Vagina (tissue), 2 donors: ENCODE results near the gene IKBIP.

Experiments
- CTCF ChIP-seq, 3 experiments: fragments of 450-650 bp in 2 of 3; fragments of 200-600 bp in 1 of 3; sonication (generic) in 1 of 3; IDR thresholded peaks; one replicate each; pipeline ENCODE4 v1.5.1; 2017 to 2019; ENCODE audit warnings: antibody characterized with exemption in 3 of 3, mild to moderate bottlenecking in 2 of 3, moderate library complexity in 2 of 3
- POLR2A ChIP-seq, 2 donors: fragments of 450-650 bp; IDR thresholded peaks; one replicate each; pipeline ENCODE4 v1.6.1; 2017; ENCODE audit warnings: antibody characterized with exemption in 2 of 2, mild to moderate bottlenecking in 2 of 2, moderate library complexity in 2 of 2

DNA sequence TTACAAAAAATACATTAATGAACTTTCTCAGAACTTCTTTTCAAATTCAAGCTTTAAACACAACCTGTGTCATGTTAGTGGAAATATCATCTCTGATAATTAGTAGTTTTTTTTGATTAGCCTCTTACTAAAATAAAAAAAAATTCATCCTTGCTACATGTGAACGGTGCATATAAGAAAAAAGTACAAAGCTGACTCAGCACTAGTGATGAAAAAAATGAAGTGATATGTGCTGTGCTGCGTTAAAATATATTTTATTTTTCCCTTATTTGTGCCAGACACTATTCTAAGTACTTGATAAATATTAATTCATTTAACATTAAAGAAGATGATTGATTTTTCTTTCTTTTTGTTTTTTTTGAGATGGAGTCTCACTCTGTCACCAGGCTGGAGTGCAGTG, 7.5 kb downstream of the IKBIP start:
- TF ChIP-seq POLR2A (IDR thresholded peaks at IDR 0.05) (no peak), CTCF (IDR thresholded peaks at IDR 0.05) (no peak)
